GM11168 (cell line): ENCODE data around the gene GPC4.
"Not testable (repeated sequence)": the region's sequence is repeated elsewhere in the genome, so short reads cannot be mapped to it uniquely, and the experiment has no call there.

Source experiments
- in situ Hi-C: fragments of 300-500 bp; cut with MboI; formaldehyde crosslinking; loops from one replicate; pipeline ENCODE4 v1.12.0; 2022; ENCODE audit warnings: low sequenced_read_pairs; ENCODE audit not compliant: unreplicated experiment

Gene GPC4

DNA sequence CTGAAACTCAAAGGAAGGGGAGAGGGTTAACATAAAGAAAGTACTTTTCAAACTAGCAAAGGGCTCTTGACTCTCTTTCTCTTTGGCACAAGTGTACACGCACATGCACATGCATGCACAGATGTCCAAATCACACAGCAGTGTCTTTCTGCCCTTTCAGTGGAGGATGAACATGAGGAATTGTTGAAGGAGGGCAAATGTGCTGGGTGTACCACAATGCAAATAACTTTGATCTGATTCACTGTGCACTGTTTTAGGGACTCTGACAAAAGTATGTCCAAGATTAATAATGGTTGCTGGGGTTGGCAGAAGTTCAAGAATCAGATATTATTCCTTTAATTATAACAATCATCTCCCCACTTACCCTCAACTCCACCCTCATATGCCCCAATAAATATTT, 93.8 kb downstream of the GPC4 start:
- in situ Hi-C loops = no loop called here

DNA sequence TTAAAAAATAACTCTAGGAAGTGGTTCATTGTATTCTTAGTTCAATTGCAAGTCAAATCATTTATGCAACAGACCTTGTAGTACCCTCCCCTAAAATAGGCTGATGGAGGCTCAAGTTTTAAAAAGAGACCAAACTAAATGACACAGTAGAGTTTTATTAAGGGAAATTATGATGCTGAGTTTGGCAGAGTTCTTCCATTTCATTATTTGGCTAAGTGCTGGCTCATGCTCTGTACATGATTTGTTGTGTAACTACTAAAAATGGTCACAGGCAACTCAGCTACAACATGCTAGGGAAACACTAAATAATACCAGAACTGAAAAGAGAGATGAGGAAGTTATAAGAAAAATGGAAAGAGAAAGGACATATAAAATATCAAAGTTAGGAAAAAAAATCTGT, 101.0 kb downstream of the GPC4 start:
- in situ Hi-C loops = no loop called here

DNA sequence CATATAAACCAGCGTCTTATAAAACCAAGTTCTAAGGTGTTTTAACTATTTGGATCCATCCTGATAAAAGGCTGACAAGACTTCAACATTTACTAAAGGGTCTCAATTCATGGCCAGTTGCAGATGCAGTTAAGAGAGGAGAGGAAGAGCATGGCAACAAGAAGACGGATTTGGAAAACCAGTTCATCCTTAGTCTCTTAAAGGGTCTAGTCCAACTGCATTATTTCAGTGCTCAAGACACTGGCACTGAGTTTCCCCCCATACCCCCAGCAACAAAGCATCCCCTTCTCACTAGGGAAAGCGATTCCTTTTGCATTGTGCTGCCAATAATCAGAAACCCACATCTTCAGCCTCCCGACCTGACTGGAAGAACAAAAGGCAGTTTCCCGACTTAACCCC, 106.8 kb downstream of the GPC4 start:
- in situ Hi-C loops = no loop called here

DNA sequence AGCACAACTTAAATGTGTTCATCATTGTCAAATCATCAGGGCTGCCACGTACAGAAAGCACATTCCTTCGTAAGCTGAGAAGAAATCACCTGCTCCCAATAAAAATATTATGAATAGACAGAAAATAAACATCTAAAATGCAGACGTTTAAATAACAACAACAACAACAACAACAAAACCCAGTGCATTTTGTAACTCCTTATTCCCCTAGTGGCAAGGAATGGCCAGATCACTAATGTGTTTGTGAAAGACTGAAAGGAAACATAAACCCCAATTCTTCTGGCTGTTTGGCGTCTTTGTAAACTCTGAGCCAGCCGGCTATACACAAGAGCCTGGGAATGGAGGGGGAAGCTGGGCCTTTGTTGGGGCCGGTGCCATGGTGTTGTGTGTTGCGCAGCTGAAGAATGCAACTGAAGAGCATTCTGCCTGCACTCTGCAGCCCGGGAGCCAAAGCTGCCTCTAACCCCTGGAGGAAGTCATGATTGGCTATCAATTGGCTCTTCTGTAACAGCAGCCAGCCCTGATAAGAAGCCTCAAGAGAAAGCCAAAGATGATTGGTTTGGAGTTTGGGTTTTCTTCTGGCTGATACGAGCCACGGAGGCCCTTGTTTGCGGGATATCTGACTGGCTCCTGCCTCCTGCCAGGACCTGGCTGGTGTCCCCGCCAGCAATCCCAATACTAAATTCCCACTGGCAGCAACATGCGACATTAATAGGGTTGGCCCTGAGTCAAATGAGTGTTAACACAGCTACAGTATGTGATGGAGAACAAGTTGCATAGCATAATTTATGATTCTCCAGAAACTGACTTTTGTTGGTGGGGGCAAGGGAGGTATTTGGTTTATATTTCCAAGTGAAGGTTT, 107.4 kb downstream of the GPC4 start:
- in situ Hi-C loops = no loop called here

DNA sequence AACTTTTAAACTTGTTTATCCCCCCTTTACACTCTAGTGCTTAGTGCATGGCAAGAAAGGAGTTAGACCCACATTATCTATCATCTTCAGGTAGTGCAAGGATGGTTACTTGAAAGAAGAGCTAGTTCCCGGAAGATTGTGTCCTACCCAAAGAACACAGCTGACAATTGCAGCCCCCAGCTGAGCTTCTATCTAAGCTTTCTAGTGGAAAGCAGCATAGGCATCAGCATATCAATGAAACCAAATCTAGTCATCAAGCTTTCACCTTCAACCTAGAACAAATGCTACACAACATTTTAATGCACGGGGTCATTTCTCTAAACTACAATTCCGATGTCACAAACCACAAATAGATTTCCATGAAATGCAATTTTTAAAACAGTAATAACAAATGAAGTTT, 108.2 kb downstream of the GPC4 start:
- in situ Hi-C loops = no loop called here

DNA sequence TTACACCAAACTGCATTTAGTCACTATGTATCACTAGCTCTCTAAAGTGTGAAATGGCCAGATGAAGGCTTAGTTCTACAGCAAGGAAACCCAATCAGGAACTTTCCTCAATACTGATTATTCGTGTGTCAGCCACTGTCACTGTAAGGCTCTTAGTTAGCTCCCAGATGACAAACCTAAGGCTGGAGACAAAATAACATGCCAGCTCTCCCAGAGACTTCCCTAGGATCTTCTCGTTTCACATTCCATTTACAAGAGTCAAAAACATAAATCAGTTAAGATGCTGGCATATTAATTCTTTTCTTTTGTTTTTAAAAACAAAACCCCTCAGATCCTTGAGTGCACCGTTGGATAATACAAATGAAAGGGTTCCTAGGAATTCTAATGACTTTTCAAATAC, 109.0 kb downstream of the GPC4 start:
- in situ Hi-C loops = no loop called here

DNA sequence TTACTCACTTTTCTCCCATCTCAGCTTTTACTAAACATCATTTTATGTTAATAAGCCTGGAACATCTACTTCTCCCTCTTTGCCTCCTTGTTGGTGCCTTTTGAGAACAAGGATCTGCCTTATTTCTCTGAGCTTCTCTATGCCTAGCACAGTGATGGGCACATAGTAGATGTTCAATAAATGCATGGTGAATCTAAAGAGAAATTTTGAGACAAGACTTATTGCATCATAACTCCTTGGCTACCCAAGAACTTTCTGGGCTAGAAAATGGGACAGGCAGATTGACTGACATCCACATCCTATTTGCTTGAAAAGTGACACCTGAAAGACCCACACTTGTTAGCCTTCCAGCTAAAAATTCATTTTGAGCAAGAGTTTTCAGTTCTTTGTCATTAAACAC, 109.9 kb downstream of the GPC4 start:
- in situ Hi-C loops = no loop called here

DNA sequence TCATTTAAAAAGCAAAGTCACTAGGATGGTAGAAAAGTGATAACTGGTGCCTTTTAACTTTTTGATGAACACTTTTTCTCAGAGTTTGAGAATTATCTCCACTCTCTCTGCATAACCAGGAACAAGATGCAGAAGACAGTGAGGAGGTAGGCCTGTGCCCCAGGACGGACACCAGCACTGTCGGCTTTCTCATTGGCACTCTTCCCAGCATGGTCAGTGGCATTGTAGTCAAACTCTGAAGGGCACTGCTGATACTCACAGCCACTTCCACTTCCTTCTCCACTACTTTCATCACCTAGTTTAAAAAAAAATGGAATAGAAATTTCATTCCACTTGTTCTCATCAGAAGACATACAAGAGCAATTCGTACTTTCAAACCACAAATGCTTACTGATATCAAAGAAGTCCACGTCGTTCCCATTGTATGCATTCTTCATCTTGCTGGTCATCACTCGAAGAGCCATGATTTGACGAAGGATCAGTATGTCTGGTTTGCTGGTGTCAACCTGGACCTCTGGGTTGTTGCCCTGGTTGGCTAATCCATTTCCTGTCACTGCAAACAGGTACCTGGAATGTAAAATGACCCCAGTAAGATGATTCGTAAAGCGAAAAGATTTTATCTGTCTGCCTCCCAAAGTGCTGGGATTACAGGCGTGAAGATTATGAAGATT, 112.4 kb downstream of the GPC4 start:
- in situ Hi-C loops = no loop called here

DNA sequence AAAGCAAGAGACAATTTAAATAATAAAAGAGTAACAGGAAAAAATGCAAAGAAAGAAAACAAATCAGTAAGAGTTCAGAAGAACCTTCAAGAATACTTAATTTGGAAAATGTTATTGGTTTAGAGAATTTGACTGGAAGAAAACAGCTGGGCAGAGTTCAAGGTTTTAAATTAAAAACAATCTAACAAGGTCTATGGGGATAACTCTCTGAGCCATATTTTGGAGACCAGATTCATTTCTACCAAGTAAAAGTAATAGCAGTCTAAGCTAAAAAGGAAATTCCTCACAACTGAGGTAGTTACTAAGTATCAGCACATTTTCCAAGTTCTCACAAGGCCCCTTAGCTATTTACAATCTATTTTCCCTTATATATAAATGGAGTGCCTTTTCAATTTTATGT, 114.7 kb downstream of the GPC4 start:
- in situ Hi-C loops = no loop called here

DNA sequence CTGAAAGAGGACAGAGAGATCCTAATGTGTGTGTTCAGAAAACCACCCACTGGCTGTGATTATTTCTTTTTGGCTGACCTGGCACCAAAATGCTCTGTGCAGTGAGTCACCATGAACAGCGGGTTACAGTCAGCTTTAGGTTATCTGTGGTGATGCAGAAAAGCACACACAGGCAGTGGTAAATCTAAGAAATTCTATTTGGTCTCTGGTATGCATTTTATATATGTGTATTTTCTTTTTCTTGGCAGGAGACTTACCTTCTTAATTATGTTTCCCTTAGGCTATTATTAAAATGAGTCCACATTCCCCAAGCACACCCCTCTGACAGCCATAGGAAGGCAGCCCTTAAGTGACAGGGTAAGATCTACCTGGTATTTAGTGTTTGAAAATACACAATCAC, 118.0 kb downstream of the GPC4 start:
- in situ Hi-C loops = no loop called here

DNA sequence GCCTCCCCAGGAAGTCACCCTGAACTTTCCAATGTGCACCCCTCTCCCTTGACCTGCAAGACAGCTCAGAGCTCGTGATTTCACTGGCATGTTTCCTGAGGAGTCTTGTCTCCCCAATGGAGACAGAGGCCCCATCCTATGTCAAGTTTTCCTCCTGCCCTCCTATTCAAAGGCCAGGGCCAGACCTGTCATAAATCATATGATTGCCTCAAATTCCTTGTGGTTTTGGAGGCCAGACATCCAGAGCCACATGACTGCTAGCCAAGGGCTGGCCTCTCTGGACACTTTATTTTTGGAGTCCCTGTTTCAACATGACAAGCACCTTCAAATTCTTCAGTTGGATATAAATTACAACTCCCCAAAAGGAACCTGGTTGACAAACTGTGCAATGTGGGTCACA, 121.2 kb downstream of the GPC4 start:
- in situ Hi-C loops = no loop called here

DNA sequence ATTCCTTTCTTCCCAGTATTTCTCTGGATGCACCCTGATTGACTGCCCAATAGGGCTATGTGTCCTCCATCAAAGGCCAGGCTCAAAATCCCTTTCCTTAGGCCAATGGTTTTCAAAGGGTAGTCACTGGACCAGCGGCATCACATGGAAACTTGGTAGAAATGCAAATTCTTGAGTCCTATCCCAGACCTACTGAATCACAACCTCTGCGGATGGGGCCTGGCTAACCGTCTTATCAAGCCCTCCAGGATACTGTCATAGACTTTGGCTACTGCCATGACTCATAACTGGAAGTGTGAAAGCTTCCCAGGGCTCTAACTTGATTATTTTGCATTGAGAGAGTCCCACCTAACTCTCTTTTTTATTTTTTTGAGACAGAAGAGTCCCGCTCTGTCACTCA, 125.2 kb downstream of the GPC4 start:
- in situ Hi-C loops = no loop called here

DNA sequence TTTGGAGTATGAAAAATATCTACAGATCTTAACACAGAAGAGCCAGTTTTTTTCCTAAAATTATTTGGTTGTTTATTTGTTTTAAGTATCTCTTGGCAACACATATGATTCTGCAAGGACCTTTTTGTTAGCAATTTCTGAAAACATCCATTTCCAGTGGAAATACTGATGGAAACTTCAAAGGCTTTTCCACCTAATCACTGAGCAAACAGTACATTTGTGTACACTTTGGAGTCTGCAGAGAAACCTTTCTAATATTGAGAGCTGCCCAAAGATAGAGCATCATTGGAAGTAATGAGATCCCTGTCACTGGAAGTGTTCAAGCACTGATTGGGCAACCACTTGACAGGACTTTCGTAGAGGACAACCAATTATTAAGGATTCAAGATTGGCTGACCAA, 127.4 kb downstream of the GPC4 start:
- in situ Hi-C loops = no loop called here

DNA sequence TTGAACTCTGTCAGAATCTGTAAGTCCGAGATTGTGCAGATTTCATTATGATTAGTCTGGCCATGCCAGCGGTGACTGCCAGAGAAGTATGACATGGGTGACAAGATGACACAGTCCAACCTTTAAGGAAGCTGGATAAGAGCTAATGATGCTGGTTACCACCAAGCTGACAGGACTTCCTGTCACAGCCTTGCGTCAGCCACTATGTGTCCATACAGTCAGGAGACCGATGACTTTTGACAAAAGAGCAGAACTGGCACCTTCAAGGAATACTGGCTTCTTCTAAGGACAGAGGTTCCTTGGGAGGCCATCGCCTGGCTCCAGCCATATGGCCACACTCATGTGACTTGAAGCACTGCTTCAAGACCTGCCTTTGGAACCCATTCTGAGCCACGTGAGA, 129.9 kb downstream of the GPC4 start:
- in situ Hi-C loops = no loop called here

DNA sequence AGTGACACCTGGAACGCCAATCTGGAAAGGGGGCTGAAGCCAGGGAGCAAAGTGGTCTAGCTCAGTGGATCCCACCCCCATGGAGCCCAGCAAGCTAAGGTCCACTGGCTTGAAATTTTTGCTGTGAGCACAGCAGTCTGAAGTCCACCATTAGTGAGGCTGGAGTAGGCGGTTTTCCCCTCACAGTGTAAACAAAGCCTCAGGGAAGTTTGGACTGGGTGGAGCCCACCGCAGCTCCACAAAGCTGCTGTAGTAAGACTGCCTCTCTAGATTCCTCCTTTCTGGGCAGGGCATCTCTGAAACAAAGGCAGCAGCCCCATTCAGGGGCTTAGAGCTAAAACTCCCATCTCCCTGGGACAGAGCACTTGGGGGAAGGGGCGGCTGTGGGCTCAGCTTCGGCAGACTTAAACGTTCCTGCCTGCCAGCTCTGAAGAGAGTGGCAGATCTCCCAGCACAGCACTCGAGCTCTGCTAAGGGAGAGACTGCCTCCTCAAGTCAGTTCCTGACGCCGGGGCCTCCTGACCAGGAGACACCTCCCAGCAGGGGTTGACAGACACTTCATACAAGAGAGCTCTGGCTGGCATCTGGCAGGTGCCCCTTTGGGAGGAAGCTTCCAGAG, 136.1 kb downstream of the GPC4 start:
- in situ Hi-C loops = not testable (repeated sequence)

DNA sequence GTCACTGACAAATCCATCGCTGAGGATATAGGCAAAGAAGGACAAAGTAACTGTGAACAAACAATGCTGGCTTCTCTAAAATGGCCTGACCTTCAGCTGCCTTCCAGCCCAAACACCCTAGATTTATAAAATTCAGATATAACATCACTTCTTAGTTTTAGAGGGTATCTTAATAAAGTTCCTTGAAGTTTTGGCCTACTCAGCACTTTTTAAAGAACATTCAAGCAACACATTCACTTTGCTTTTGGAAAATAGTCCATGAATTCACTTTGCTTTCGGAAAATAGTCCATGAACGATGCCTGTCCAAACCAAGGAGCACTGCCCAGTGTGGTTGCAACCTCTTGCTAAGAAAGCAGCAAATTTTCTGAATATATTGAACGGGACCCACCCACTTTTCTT, 142.1 kb downstream of the GPC4 start:
- in situ Hi-C loops = no loop called here

DNA sequence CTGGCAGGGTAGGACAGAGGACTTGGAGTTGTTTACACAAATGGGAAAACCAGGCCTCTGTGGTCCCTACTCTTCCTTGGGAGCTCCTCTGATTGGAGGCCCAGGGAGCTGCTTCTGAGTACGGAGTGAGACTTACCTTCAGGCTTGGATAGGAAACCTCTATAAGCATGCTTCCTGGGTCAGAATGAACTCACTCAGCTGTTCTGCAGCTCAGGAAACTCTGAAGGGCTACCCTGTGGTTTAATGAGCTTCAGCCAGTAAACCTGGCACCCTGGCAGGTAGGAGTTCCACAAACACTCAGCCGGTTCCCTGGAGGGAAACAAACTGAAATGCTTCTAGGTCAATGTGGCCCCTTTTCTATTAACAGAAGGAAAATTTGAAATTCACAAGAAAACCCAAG, 146.1 kb downstream of the GPC4 start:
- in situ Hi-C loops = no loop called here

DNA sequence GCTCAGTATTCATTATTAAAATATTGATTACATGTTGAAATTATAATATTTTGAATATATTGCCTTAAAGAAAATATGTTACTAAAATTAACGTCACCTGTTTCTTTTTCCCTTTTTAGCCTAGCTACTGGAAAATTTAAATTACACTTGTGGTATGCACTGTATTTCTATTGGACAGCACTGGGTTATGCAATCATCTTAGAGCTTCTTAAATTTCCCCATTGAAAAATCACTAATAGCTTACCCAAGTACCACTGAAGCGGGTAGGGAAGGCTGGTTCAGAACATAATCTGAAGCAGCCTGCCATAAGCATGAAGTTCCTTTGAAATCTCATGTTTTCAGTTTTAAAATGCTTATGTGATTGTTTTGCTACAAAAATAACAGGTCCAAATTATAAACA, 147.7 kb downstream of the GPC4 start:
- in situ Hi-C loops = no loop called here

DNA sequence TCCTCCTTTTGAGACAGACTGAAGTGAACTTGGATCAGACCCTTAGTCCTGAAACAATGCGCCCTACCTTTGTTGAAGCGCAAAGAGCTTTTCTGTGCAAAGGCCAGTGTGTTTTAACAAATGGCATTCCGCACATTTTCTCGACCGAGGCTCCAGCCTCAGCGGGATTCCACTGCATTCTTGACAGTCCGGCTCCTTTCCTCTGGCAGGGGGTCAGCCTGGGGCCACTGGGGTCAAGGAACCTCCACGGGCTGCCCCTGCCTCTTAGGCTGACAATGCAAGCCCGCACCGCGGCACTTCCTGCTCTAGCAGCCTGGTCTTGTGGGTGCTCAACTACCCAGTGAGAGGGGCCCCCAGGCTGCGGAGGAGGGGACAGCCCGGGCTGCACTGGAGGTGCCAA, 150.0 kb downstream of the GPC4 start:
- in situ Hi-C loops = no loop called here

DNA sequence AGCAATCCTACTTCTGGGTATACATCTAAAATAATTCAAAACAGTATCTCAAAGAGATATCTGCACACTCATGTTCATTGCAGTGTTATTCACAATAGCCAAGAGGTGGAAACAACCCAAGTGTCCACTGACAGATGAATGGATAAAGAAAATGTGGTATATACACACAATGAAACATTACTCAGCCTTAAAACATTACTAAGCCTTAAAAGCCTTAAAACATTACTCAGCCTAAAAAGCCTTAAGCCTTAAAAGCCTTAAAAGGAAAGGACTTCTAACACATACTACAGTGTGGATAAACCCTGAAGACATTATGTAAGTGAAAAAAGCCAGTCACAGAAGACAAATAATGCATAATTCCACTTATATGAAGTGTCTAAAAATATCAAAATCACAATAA, 156.8 kb downstream of the GPC4 start:
- in situ Hi-C loops = no loop called here

DNA sequence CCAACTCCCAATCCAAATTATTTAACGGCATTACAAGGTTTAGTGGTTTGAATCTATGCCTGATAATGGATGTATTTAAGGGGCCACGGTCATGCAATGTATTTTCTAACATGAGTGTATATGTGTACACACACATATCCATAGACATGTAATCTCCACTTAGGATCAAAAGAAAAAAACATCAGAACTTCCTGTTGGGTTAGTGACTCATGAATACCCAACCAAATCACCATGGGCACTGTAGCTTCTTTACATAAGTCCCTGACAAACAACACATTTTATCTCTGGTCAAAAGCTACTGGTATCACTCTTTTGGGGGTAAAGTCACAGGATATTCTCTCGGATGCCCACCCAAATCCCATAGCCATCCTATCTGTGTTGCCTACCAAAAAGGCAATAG, 160.6 kb downstream of the GPC4 start:
- in situ Hi-C loops = no loop called here

DNA sequence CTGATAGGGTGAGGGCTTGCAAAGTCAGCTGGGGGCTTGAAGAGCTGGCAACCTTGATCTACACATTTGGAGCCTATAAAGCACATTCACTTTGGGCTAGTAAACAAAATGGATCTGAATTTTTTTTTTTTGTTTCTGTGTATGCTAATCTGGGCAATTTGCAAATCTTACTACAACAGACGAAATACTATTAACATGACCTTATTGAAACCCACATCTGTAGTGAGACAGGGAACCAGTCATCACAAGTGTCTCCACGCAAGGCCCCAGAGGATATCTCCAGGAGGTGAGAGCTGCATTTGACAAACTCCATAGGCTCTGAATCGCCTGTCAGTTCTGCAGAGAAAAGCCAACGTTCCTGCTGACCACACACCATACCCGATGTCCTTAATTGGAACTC, 164.1 kb downstream of the GPC4 start:
- in situ Hi-C loops = no loop called here
